HepG2 (cell line): ENCODE data around the gene RABGGTA.

Source experiments
- ASH2L ChIP-seq: fragments of 300-600, 200-600 bp; sonication (generic); IDR thresholded peaks from 2 replicates; pipeline ENCODE4 v1.7.0; 2017; ENCODE audit warnings: low read depth, mild to moderate bottlenecking, moderate library complexity, mixed read lengths, low read length; ENCODE audit not compliant: insufficient read length
- CTCF ChIP-seq: sonication (generic); formaldehyde crosslinking; IDR thresholded peaks from 2 replicates; pipeline ENCODE4 v1.5.0; 2020; ENCODE audit warnings: mild to moderate bottlenecking, missing genetic modification reagents, moderate library complexity
- MAX ChIP-seq: IDR thresholded peaks from 2 replicates; pipeline ENCODE4 v1.6.1; 2012; ENCODE audit warnings: inconsistent platforms
- PATZ1 ChIP-seq: sonication (generic); formaldehyde crosslinking; IDR thresholded peaks from 2 replicates; pipeline ENCODE4 v1.4.0; 2020; ENCODE audit warnings: missing genetic modification reagents
- SNAPC2 ChIP-seq: sonication (generic); formaldehyde crosslinking; IDR thresholded peaks from 2 replicates; pipeline ENCODE4 v1.8.1; 2022; ENCODE audit warnings: mild to moderate bottlenecking, missing genetic modification reagents

DNA sequence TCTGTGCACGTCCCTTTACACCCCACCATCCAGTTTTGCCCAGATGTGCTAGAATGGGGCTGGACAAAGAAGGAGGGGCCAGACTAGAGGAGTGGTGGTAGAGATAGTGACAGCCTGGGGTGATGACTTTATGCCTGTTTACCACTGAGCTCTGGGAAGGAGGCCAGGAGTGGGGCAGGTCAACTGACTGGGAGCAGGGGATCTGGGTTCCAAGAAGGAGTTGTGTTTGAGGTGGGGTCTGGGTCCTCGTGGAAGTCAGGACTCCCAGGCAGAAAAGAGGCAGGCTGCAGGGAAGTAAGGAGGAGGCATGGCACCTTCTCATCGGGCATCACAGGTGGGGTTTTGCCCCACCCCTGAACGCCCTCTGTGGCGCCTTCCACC is 38.9 kb upstream of the RABGGTA start:
- TF ChIP-seq SNAPC2 (no peak), MAX (no peak), ASH2L (no peak), PATZ1 (CRISPR knock-in tag) (no peak), CTCF (CRISPR knock-in tag) (no peak)
